Measurements from ENCODE around the gene ABLIM2. TPM values are rescaled to one million over a fixed set of nuclear protein-coding genes. Genes with fewer than 3 reads are reported as not detected.

ABLIM2 gene
- total and polyA plus RNA-seq, 2 of the 8 experiments (the other 6 are each of a cell fraction or from before 2014, with no cell fraction given): 2.8 to 3.0 TPM

DNA sequence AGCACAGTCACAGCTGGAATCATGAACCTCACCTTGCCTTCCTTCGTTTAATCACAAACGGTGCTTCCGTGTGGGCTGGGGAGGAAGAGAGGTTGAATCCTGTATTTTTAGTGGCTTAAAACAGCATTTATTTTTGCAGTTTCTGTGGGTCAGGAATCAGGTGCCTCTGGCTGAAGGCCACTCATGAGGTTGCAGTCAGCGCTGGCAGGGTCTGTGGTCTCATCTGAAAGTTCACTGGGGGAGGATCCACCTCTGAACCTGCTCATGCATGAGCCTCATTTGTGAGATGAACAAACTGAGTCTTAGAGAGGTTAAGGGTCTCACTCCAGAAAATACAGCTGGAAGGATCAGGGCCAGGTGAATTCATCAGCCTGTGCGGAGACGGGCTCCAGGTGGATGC is 17.1 kb upstream of the ABLIM2 start (continued):
- no peak for TF ChIP-seq NRF1 (IDR thresholded peaks at IDR 0.05; ENCODE audit: low read depth, low read length)
- no peak for TF ChIP-seq TCF12 (IDR thresholded peaks at IDR 0.05; ENCODE audit: low read depth, low read length)
- no peak for TF ChIP-seq JUND (IDR thresholded peaks at IDR 0.05; ENCODE audit: low read length)

All from H1 (cell line).